ENCODE measurements around the gene STXBP6.
A peak's percentile ranks its signal among the peaks of the same experiment; 100 is the strongest.

Gene STXBP6

GRCh38 chr14:25050269-25051150 is 563 bp upstream of the STXBP6 start:
- no peak for DNase-seq

GRCh38 chr14:25049093-25049567 is 817 bp downstream of the STXBP6 start:
- no peak for DNase-seq

GRCh38 chr14:25048170-25049016 is 1.6 kb downstream of the STXBP6 start:
- DNase-seq: no peak

GRCh38 chr14:25046301-25046943 is 3.5 kb downstream of the STXBP6 start:
- DNase-seq: no peak

- no peak for DNase-seq
Observed at GRCh38 chr14:25044106-25044698, 5.7 kb downstream of the STXBP6 start.

- no peak for DNase-seq
Observed at GRCh38 chr14:25042362-25043299, 7.3 kb downstream of the STXBP6 start.

- DNase-seq: no peak
Observed at GRCh38 chr14:25041898-25042297, 8.0 kb downstream of the STXBP6 start.

- no peak for DNase-seq
Observed at GRCh38 chr14:25041484-25041883, 8.5 kb downstream of the STXBP6 start.

GRCh38 chr14:25039933-25040332 is 10.0 kb downstream of the STXBP6 start:
- DNase-seq: no peak

GRCh38 chr14:25038044-25038668 is 11.8 kb downstream of the STXBP6 start:
- no peak for DNase-seq

- DNase-seq: no peak
Observed at GRCh38 chr14:25037032-25037431, 12.9 kb downstream of the STXBP6 start.

GRCh38 chr14:25034803-25035681 is 14.9 kb downstream of the STXBP6 start:
- DNase-seq: no peak

GRCh38 chr14:25033358-25033757 is 16.6 kb downstream of the STXBP6 start:
- no peak for DNase-seq

GRCh38 chr14:25032092-25032784 is 17.7 kb downstream of the STXBP6 start:
- peak; percentile 30 for DNase-seq

- no peak for DNase-seq
Observed at GRCh38 chr14:25026476-25027137, 23.3 kb downstream of the STXBP6 start.

GRCh38 chr14:25019892-25020291 is 30.1 kb downstream of the STXBP6 start:
- DNase-seq: no peak

GRCh38 chr14:25017562-25017961 is 32.4 kb downstream of the STXBP6 start:
- no peak for DNase-seq

- DNase-seq: no peak
Observed at GRCh38 chr14:25015761-25016160, 34.2 kb downstream of the STXBP6 start.

- no peak for DNase-seq
Observed at GRCh38 chr14:25014440-25014839, 35.5 kb downstream of the STXBP6 start.
